GM19463 (cell line): Measurements from ENCODE around the gene AGAP1.

Source experiments
- ATAC-seq: cut with Tn5 transposase; IDR thresholded peaks from one replicate; pipeline ENCODE4 v1.9.1; 2021; ENCODE audit warnings: mild to moderate bottlenecking, moderate library complexity; ENCODE audit not compliant: unreplicated experiment

Gene AGAP1

GRCh38 chr2:235530735-235531134 is 36.9 kb downstream of the AGAP1 start:
- ATAC-seq = no peak

DNA sequence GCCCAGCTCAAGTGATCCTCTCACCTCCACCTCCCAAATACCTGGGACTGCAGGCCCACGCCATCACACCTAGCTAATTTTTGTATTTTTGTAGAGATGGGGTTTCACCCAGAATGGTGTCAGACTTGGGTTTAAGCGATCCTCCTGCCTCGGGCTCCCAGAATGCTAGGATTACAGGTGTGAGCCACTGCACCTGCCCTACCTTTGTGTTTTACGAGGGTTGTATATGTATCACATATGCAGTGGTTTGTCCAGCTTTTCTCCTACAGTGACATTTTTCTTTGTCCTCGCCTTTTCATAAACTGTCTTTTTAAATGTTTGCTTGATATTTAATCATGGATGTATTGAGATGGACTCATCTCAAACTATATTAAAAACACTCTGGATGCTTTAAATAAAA is 38.5 kb downstream of the AGAP1 start:
- ATAC-seq = no peak

- ATAC-seq = no peak
Observed at GRCh38 chr2:235533198-235533597, 39.4 kb downstream of the AGAP1 start.

DNA sequence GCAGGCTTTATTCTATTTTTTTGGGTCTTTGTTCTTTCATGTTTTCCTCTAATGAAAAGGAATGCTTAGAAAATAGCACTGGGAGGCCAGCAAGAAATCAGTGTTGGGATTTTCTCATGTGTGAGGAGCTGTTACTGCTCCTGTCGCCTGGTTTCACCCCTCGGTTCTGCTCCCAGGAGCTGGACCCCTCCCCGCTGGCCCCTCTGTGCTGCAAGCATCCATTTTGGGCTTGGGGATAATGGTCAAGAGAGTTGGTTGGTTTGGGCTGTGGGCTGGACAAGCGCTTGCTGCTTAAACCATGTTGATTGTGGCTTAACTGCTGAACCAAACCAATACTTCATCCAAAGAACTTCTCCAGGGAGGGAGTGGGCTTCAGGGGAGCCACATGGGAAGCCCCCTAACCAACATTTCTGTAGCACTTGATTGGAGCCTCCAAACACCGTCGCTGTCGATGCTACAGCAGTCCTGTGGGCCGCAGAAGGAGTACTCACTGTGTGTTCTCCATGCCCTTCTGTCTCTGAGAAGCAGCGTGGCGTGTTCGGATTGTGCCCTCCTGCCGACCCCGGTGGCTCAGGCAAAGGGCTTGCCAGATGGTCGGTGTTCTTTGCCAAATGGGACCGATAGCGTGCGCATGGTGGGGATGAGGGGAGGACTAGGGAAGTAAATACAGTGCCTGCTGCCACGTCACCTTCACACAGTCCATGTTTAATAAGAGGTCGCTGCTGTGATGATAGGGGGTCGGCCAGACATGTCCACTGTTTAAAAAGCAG is 40.0 kb downstream of the AGAP1 start:
- no peak for ATAC-seq

GRCh38 chr2:235534678-235535422 is 41.0 kb downstream of the AGAP1 start:
- no peak for ATAC-seq

DNA sequence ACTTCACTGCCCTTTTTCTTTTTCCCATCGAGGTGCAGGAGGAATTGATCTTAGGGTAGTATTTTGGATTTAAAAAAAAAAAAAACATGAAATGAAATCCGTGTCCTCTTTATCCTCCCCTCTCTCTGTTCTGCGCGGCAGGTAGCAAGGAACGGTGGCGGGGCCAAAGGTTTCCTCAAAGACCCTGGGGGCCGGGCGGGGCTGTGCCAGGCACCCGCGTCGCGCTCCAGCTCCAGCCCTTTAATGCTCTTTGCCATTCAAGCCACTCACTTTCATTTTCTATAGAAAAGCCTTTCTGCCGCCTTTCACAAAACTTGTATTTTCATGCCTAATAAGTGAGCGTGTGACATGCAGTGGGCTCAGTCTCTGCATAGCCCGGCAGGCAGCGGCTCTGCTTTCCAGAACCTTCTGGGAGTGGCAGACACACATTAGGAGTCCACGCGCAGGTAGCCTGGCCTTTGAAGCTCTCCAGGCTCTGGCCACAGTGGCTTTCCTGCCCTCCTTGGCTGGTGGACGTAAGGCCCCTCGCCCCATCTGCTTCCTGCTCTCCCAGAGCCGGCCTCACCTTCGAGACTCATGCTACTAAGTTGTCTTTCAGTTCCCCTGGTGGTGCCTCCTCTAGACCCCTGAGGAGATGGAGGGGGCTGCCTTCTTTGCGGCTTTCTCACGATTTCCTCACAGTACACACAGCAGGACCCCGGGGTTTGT is 41.7 kb downstream of the AGAP1 start:
- no peak for ATAC-seq

- no peak for ATAC-seq
Observed at GRCh38 chr2:235536711-235537110, 42.9 kb downstream of the AGAP1 start.

DNA sequence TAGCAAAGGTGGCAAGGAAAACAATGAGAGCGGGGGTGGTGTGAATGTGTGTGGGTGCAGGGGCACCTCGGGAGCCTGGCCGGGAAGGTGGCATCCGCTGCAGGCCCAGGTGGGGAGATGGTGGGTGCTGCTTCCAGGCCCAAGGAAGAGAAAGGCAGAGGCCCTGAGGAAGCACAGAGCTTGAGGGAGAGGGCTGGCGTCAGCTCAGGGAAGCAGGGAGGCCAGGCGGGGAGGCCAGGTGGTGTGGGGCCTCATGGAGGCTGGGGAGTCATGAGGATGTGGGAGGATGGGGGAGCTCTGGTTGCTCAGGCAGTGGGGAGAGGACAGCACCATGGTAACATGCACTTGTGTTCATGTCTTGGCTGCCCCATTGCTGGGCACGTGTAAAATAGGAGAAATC is 43.3 kb downstream of the AGAP1 start:
- no peak for ATAC-seq

GRCh38 chr2:235537587-235537986 is 43.7 kb downstream of the AGAP1 start:
- ATAC-seq = no peak

DNA sequence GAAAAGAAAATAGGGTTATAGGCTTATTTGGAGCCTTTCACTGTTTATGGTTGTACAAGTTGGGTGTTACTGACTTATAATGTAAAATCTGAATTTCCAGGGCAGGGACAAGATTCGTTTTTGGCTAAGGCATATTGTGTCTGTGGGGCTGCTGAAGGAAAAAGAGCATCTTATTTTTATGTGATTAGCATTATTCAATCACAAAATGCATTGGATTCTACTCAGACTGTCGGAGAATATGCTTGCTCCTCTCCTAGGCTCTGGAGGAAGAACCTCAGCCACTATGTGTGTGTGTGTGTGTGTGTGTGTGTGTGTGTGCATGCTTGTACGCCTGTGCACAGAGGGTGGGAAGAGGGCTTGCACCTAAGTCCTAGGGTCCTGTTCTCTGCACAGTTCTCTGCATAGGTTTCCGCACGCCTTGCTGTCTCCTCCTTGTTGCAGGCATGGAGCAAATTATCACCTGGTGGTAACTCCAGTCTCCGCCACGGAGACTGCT is 44.3 kb downstream of the AGAP1 start:
- ATAC-seq = no peak

- no peak for ATAC-seq
Observed at GRCh38 chr2:235538981-235539380, 45.1 kb downstream of the AGAP1 start.

GRCh38 chr2:235539773-235540172 is 45.9 kb downstream of the AGAP1 start:
- ATAC-seq = no peak

DNA sequence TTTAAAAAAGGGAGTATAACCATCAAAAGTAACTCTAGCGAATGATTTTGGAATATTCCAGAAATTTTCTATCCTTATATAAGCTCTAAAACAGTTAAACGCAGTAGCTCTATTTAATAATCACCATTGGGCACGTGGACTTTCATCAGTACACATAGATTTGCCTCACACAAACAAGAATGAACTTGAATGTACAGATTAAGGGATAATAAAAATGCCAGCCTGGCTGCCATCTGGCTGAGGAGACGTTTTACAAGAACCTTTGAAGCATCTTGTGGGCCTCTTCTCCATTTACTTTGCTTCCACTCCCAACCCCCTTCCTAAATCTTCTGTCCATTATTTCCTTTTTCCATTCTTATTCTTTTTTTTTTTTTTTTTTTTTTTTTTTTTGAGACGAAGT is 47.2 kb downstream of the AGAP1 start:
- ATAC-seq = no peak

DNA sequence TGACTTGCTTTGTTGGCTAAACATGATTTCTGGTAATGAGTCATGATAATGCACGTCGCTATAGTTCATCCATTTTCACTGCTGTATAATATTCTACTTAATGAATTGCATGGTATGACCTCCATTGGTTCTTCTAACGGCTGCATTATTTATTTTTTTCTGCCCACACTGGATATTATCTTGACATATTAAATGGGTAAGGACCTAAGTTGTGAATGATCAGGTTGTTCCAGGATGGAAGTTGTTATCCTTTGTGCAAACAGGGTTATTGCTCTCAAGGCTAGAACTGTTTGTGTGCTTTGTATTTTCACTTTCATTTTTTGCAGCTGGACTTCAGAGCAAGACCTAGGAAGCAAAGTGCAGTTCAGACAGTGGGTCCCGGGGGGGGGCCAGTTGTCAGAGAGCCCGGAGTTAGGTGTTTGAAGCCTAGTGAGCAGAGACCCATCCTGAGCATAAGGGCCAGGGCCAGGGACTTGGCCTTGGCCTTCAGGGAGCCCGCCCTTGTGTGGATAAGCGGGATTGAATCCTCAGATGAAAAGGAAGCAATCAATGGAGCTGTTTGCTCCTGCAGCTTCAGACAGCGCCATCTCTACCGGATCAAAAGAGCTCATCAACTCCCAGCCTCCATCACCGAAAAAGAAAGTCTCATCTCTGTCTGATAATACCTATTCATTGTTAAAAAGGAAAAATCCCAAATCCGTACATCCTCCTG is 48.2 kb downstream of the AGAP1 start:
- no peak for ATAC-seq

DNA sequence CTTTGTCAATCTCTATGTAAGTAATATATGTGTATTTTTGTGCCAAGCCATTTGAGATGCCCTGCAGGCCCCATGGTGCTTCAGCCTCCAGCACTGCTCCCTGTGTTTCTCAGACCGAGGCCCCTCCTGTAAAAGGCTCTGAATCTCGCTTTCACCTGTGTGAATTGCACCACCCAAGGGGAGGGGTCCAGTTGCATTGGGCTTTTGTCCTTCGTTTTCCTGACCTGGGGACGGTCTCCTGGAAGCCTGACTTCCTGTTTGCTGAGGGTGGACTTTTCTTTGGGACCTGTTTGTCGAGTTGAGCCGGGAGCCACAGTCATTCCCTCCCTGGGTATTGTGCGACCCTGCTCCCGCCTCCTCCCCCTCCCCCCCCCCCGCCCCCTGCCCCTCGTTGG is 48.9 kb downstream of the AGAP1 start:
- no peak for ATAC-seq

GRCh38 chr2:235543128-235543750 is 49.4 kb downstream of the AGAP1 start:
- no peak for ATAC-seq

GRCh38 chr2:235543851-235544688 is 50.2 kb downstream of the AGAP1 start:
- ATAC-seq = no peak

- no peak for ATAC-seq
Observed at GRCh38 chr2:235544689-235544969, 50.8 kb downstream of the AGAP1 start.

DNA sequence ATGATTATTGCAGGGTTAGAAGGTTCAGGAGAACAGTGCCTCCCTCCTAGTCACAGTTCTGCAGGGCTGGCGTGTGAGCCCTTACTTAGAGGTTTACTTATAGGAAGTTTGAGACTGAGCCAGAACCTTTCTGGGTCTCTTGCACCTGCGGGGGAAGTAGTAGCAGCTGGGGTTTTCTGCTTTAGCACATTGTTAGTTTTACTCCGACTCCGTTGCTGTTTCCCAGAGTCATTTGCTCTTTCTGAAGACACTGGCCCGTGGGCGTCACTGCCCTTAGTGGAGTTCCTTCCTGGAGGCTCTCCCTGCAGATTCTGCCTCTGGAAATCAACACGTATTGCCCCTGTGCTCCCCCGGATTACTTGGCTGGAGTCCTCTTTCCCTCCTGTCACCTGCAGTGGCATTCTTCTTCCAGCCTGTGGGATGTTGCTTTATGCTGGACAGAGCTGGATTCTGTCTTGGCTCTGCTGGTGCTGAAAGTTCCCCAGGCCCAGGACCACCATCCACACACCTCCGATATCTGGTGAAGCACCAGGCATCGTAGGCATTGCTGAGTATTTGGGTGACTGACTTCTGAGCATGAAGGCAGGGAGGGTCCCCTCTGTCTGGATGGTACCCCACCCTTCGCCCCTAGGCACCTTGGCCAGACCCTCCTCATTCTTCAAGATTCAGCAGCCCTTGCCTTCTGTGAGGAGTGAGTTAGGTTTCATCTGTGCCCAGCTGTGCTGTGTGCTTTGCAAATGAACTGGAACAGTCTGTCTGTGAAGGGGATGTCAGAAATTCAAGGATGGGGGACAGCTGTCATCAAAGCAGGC is 51.7 kb downstream of the AGAP1 start:
- ATAC-seq = no peak
